Endothelial cell of umbilical vein (primary cell): Measurements from ENCODE around the gene ZAR1L.

Experiments
- EZH2 ChIP-seq: IDR thresholded peaks from 2 replicates; pipeline ENCODE4 v1.6.1; 2012; ENCODE audit warnings: borderline replicate concordance, low read depth, mild to moderate bottlenecking, moderate library complexity, low read length, inconsistent platforms; ENCODE audit not compliant: severe bottlenecking
- JUN ChIP-seq: IDR thresholded peaks from 2 replicates; pipeline ENCODE4 v1.6.1; 2011; ENCODE audit warnings: borderline replicate concordance, low read depth; ENCODE audit not compliant: insufficient read length, insufficient read depth
- MYC ChIP-seq: IDR thresholded peaks from one replicate; pipeline ENCODE4 v1.6.1; 2011; ENCODE audit warnings: mild to moderate bottlenecking, low read depth, low read length
- POLR2A ChIP-seq: IDR thresholded peaks from 2 replicates; pipeline ENCODE4 v1.6.1; 2012; ENCODE audit warnings: low read depth, mild to moderate bottlenecking, control low read depth, low read length
- POLR2AphosphoS5 ChIP-seq: IDR thresholded peaks from 2 replicates; pipeline ENCODE4 v1.6.1; 2012; ENCODE audit warnings: low read depth, mild to moderate bottlenecking, control low read depth, low read length, moderate library complexity; ENCODE audit not compliant: insufficient read depth
- TF ChIP-seq, protein P1 (sequence below), 2 donors: IDR thresholded peaks; 1 replicate in 1 of 2; 2 replicates in 1 of 2; pipeline ENCODE4 v1.5.1; 2011; ENCODE audit warnings: low read length in 2 of 2, mild to moderate bottlenecking in 2 of 2, moderate library complexity in 2 of 2, control low read depth in 1 of 2, inconsistent platforms in 1 of 2, low read depth in 1 of 2; ENCODE audit not compliant: insufficient read depth in 1 of 2; ENCODE audit errors: extremely low read depth in 1 of 2
- TF ChIP-seq, protein P2 (sequence below): IDR thresholded peaks from 2 replicates; pipeline ENCODE4 v1.6.1; 2011; ENCODE audit not compliant: insufficient read depth, insufficient read length

DNA sequence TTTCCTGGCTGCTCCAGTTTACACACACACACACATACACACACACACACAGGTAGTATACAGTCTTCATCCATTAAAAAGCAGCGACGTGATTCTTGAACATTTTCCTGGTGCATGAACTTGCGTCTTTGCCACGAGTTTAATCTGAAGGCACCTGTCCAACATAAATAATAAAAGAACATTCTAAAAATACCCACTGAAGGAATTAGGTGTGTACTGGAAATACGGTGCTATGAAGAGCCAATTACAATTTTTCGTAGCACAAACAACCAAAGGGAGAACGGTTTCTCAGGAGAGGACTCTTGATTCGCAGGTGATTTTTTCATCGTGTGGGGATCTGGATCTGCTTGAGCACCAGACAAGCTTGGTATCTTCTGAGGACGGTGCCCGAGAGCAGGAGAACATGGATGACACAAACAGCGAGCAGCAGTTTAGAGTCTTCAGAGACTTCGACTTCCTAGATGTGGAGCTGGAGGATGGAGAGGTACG is 61.2 kb downstream of the ZAR1L start:
- TF ChIP-seq POLR2A, result no peak
- TF ChIP-seq, protein P1, sequence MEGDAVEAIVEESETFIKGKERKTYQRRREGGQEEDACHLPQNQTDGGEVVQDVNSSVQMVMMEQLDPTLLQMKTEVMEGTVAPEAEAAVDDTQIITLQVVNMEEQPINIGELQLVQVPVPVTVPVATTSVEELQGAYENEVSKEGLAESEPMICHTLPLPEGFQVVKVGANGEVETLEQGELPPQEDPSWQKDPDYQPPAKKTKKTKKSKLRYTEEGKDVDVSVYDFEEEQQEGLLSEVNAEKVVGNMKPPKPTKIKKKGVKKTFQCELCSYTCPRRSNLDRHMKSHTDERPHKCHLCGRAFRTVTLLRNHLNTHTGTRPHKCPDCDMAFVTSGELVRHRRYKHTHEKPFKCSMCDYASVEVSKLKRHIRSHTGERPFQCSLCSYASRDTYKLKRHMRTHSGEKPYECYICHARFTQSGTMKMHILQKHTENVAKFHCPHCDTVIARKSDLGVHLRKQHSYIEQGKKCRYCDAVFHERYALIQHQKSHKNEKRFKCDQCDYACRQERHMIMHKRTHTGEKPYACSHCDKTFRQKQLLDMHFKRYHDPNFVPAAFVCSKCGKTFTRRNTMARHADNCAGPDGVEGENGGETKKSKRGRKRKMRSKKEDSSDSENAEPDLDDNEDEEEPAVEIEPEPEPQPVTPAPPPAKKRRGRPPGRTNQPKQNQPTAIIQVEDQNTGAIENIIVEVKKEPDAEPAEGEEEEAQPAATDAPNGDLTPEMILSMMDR (IDR thresholded peaks at IDR 0.05; ENCODE audit: extremely low read depth in 1 of 2, insufficient read depth in 1 of 2, low read depth in 1 of 2, low read length in 2 of 2), result no peak
- TF ChIP-seq MYC, result no peak
- no peak for TF ChIP-seq JUN
- TF ChIP-seq POLR2AphosphoS5, result no peak
- TF ChIP-seq EZH2, result no peak
- TF ChIP-seq, protein P2, sequence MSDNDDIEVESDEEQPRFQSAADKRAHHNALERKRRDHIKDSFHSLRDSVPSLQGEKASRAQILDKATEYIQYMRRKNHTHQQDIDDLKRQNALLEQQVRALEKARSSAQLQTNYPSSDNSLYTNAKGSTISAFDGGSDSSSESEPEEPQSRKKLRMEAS, result no peak
